Fibroblast of lung (primary cell): ENCODE measurements around the gene ST6GALNAC3. TPM values are rescaled to one million over a fixed set of nuclear protein-coding genes. Genes with fewer than 3 reads are reported as not detected.

Source experiments
- DNase-seq, 2 donors: peaks; one replicate each; pipeline versions ENCODE4 v3.0.0 to v3.0.0-alpha.2; 2010; ENCODE audit warnings: low read depth in 2 of 2
- H2AFZ ChIP-seq: 2 replicates; pipeline ENCODE4 v1.5.1; 2012; ENCODE audit warnings: low read length, control low read depth, inconsistent platforms
- H3K27ac ChIP-seq: 2 replicates; pipeline ENCODE4 v1.5.1; 2011; ENCODE audit warnings: low read length, control low read depth; ENCODE audit not compliant: insufficient read depth
- H3K27me3 ChIP-seq: 2 replicates; pipeline ENCODE4 v1.5.1; 2011; ENCODE audit warnings: mild to moderate bottlenecking, low read length; ENCODE audit not compliant: control insufficient read depth, insufficient read depth
- H3K36me3 ChIP-seq: 2 replicates; pipeline ENCODE4 v1.5.1; 2011; ENCODE audit warnings: low read length; ENCODE audit not compliant: control insufficient read depth, insufficient read depth
- H3K4me1 ChIP-seq: 2 replicates; pipeline ENCODE4 v1.5.1; 2011; ENCODE audit warnings: low read length; ENCODE audit not compliant: control insufficient read depth, insufficient read depth; ENCODE audit errors: extremely low read depth
- H3K4me2 ChIP-seq: 2 replicates; pipeline ENCODE4 v1.5.1; 2011; ENCODE audit warnings: low read length, control low read depth; ENCODE audit not compliant: insufficient read depth; ENCODE audit errors: extremely low read depth
- H3K4me3 ChIP-seq, 4 experiments: fragments of 200-600 bp in 1 of 4; sonication (generic) in 1 of 4; replicated peaks in 1 of 4; 2 replicates each; pipeline ENCODE4 v1.5.1; 2011 to 2016; ENCODE audit warnings: low read length in 4 of 4, low read depth in 3 of 4, mild to moderate bottlenecking in 3 of 4, control low read depth in 2 of 4, inconsistent platforms in 1 of 4, mixed read lengths in 1 of 4; ENCODE audit not compliant: insufficient read depth in 1 of 4; ENCODE audit errors: control extremely low read depth in 1 of 4
- H3K79me2 ChIP-seq: 2 replicates; pipeline ENCODE4 v1.5.1; 2012; ENCODE audit warnings: mild to moderate bottlenecking, low read length, inconsistent platforms; ENCODE audit not compliant: control insufficient read depth, insufficient read depth
- H3K9ac ChIP-seq: 2 replicates; pipeline ENCODE4 v1.5.1; 2011; ENCODE audit warnings: mild to moderate bottlenecking, low read length, control low read depth; ENCODE audit not compliant: insufficient read depth
- H3K9me3 ChIP-seq: 2 replicates; pipeline ENCODE4 v1.5.1; 2012; ENCODE audit warnings: low read depth, low read length; ENCODE audit not compliant: control insufficient read depth, insufficient read depth
- H4K20me1 ChIP-seq: 2 replicates; pipeline ENCODE4 v1.5.1; 2011; ENCODE audit warnings: low read length; ENCODE audit not compliant: control insufficient read depth, insufficient read depth; ENCODE audit errors: extremely low read depth
- CTCF ChIP-seq, 2 donors: IDR thresholded peaks in 1 of 2; conservative IDR thresholded peaks in 1 of 2; 1 replicate in 1 of 2; 2 replicates in 1 of 2; pipeline ENCODE4 v1.5.1; 2011 to 2012; ENCODE audit warnings: low read length in 2 of 2, control low read depth in 1 of 2, inconsistent platforms in 1 of 2, low read depth in 1 of 2, mild to moderate bottlenecking in 1 of 2
- EZH2 ChIP-seq: IDR thresholded peaks from 2 replicates; pipeline ENCODE4 v1.5.1; 2012; ENCODE audit warnings: low read length, control low read depth, mild to moderate bottlenecking; ENCODE audit errors: missing control alignments
- polyA plus RNA-seq, 2 donors: library from polyadenylated mRNA; depleted of rRNA in 1 of 2; stranded (reverse) in 1 of 2; unstranded in 1 of 2; fragments of >200 nt; gene quantifications; 2 replicates each; pipeline ENCODE4 v1.2.1, GENCODE V29; 2011 to 2012; ENCODE audit warnings: missing spikeins in 1 of 2
- total RNA-seq: library from RNA; depleted of rRNA; stranded (reverse); fragments of >200 nt; gene quantifications from 2 replicates; pipeline ENCODE4 v1.2.1, GENCODE V29; 2014

The ST6GALNAC3 gene
- total and polyA plus RNA-seq, 2 donors (not counting 1 experiment from before 2014, with no cell fraction given), result 0.34 to 0.66 TPM

- H3K9ac ChIP-seq, result no peak overlapping the region
- no peaks in the 10 kb centered on the region for H3K27me3 ChIP-seq
- H3K4me2 ChIP-seq, result no peak overlapping the region
- H3K4me3 ChIP-seq, result no peak overlapping the region
- no peak overlapping the region for H3K27ac ChIP-seq
- H2AFZ ChIP-seq, result no peak overlapping the region
- no peaks in the 10 kb centered on the region for H3K9me3 ChIP-seq
- no peaks in the 10 kb centered on the region for H3K79me2 ChIP-seq
- no peaks in the 10 kb centered on the region for H3K36me3 ChIP-seq
- no peaks in the 10 kb centered on the region for H3K4me1 ChIP-seq
- TF ChIP-seq CTCF (conservative IDR thresholded peaks at IDR 0.05 in 1 of 2, IDR thresholded peaks at IDR 0.05 in 1 of 2; ENCODE audit: low read depth in 1 of 2, low read length in 2 of 2) (no peak), EZH2 (no peak)
- DNase-seq, result no peak
- no peaks in the 10 kb centered on the region for H4K20me1 ChIP-seq
Observed at GRCh38 chr1:76547916-76548315, 473.4 kb downstream of the ST6GALNAC3 start.

GRCh38 chr1:76548513-76549100 is 474.1 kb downstream of the ST6GALNAC3 start:
- H3K4me3 ChIP-seq, result no peak overlapping the region
- no peak overlapping the region for H2AFZ ChIP-seq
- H3K9ac ChIP-seq, result no peak overlapping the region
- H3K36me3 ChIP-seq, result no peaks in the 10 kb centered on the region
- H3K27me3 ChIP-seq, result no peaks in the 10 kb centered on the region
- H3K4me1 ChIP-seq, result no peaks in the 10 kb centered on the region
- no peak overlapping the region for H3K4me2 ChIP-seq
- no peaks in the 10 kb centered on the region for H4K20me1 ChIP-seq
- no peaks in the 10 kb centered on the region for H3K79me2 ChIP-seq
- DNase-seq, result no peak
- no peaks in the 10 kb centered on the region for H3K9me3 ChIP-seq
- no peak for TF ChIP-seq CTCF (conservative IDR thresholded peaks at IDR 0.05 in 1 of 2, IDR thresholded peaks at IDR 0.05 in 1 of 2; ENCODE audit: low read depth in 1 of 2, low read length in 2 of 2)
- no peak for TF ChIP-seq EZH2
- no peak overlapping the region for H3K27ac ChIP-seq

GRCh38 chr1:76554283-76554682 is 479.7 kb downstream of the ST6GALNAC3 start:
- no peaks in the 10 kb centered on the region for H3K79me2 ChIP-seq
- no peaks in the 10 kb centered on the region for H4K20me1 ChIP-seq
- no peaks in the 10 kb centered on the region for H3K36me3 ChIP-seq
- TF ChIP-seq EZH2 (no peak), CTCF (conservative IDR thresholded peaks at IDR 0.05 in 1 of 2, IDR thresholded peaks at IDR 0.05 in 1 of 2; ENCODE audit: low read depth in 1 of 2, low read length in 2 of 2) (no peak)
- no peak overlapping the region for H3K9ac ChIP-seq
- no peaks in the 10 kb centered on the region for H3K9me3 ChIP-seq
- no peak overlapping the region for H3K4me3 ChIP-seq
- no peak for DNase-seq
- no peak overlapping the region for H3K4me2 ChIP-seq
- H3K27me3 ChIP-seq, result no peaks in the 10 kb centered on the region
- H3K27ac ChIP-seq, result no peak overlapping the region
- H3K4me1 ChIP-seq, result no peaks in the 10 kb centered on the region
- no peak overlapping the region for H2AFZ ChIP-seq
